Measurements from ENCODE around the gene UNCX. TPM values are rescaled to one million over a fixed set of nuclear protein-coding genes. Genes with fewer than 3 reads are reported as not detected.

Gene UNCX
- total RNA-seq (2022; extraction: Qiagen RNA extraction) = 0.03 to 0.22 TPM (median 0.06 TPM) in 4 of 5 replicates, not detected in the other

DNA sequence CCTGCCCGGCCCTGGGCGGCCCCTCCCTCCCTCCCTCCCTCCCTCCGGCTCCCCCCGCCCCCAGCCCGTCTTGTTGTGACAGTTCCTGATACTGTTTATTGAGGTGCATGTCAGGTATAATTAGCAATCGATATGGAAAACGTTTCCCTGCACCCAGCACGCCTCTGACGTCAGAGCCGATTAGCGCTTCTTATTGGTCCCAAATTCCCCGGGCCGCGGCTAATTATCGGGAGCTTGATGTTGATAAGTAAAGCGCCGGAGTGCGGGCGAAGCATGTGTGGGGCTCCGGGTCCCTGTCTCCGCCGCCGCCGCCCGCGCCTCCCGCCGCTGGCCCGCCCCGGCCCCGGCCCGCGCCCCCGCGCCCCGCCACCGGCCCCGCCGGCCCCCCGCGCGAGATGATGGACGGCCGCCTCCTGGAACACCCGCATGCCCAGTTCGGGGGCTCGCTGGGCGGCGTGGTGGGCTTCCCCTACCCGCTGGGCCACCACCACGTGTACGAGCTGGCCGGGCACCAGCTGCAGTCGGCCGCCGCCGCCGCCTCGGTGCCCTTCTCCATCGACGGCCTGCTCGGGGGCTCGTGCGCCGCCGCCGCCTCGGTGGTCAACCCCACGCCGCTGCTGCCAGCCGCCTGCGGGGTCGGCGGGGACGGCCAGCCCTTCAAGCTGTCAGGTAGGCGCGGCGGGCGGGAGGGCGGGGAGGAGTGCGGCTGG is at the start of gene UNCX:
UNCX (plus strand) TSS at position 250 of the 710 bp plus-strand sequence; CDS start at position 396, 146 bp downstream.

Other genes starting within 250 kb of the UNCX start
- 0.02 TPM in 1 of 5 replicates, not detected in the others for gene CYP2W1, start 249.7 kb upstream of the UNCX start, total RNA-seq (2022; extraction: Qiagen RNA extraction)
- 1.1 to 2.8 TPM (median 2.1 TPM) in 5 replicates for gene GPR146, start 188.3 kb upstream of the UNCX start, total RNA-seq (2022; extraction: Qiagen RNA extraction)
- gene GPER1, start 144.8 kb upstream of the UNCX start, total RNA-seq (2022; extraction: Qiagen RNA extraction) = 0.55 to 0.94 TPM (median 0.78 TPM) in 5 replicates
- gene ZFAND2A, start 72.7 kb upstream of the UNCX start, total RNA-seq (2022; extraction: Qiagen RNA extraction) = 51.9 to 61.5 TPM (median 59.2 TPM) in 5 replicates
- 15.4 to 35.4 TPM (median 31.4 TPM) in 5 replicates for gene MICALL2, start 226.6 kb downstream of the UNCX start, total RNA-seq (2022; extraction: Qiagen RNA extraction)